Measurements from ENCODE around the gene RFX7. TPM values are rescaled to one million over a fixed set of nuclear protein-coding genes. Genes with fewer than 3 reads are reported as not detected.

RFX7 gene
- total and polyA plus RNA-seq, 2 experiments from 2014 or later: 5.9 to 11.6 TPM

GRCh38 chr15:56102441-56102840 lies 141.2 kb downstream of the RFX7 start:
- TF ChIP-seq CTCF (IDR thresholded peaks at IDR 0.05; ENCODE audit: low read depth, low read length): no peak
- no peak for DNase-seq (ENCODE audit: low read depth in 1 of 2, low spot score in 1 of 2)
- Histone ChIP-seq H3K36me3 (peaks cover 18% of the 10 kb centered on the region), H3K27me3 (no peaks in the 10 kb centered on the region), H3K27ac (no peak overlapping the region), H3K9me3 (ENCODE audit: low read depth) (no peaks in the 10 kb centered on the region), H3K4me1 (ENCODE audit: low read depth) (peaks cover 3% of the 10 kb centered on the region), H3K4me3 (no peak overlapping the region)

- Histone ChIP-seq H3K27ac (no peak overlapping the region), H3K4me1 (ENCODE audit: low read depth) (peaks cover 3% of the 10 kb centered on the region), H3K36me3 (peaks cover 44% of the 10 kb centered on the region), H3K9me3 (ENCODE audit: low read depth) (no peaks in the 10 kb centered on the region), H3K4me3 (no peak overlapping the region), H3K27me3 (no peaks in the 10 kb centered on the region)
- DNase-seq (ENCODE audit: low read depth in 1 of 2, low spot score in 1 of 2): peak in 1 of 2 donors; percentile 15
- no peak for TF ChIP-seq CTCF (IDR thresholded peaks at IDR 0.05; ENCODE audit: low read depth, low read length)
Observed at GRCh38 chr15:56099311-56099710, 144.4 kb downstream of the RFX7 start.

- no peaks in the 10 kb centered on the region for H3K9me3 ChIP-seq (ENCODE audit: low read depth)
- no peak for TF ChIP-seq CTCF (IDR thresholded peaks at IDR 0.05; ENCODE audit: low read depth, low read length)
- no peak overlapping the region for H3K27ac ChIP-seq
- no peaks in the 10 kb centered on the region for H3K27me3 ChIP-seq
- peaks cover 54% of the 10 kb centered on the region for H3K36me3 ChIP-seq
- H3K4me3 ChIP-seq: no peak overlapping the region
- DNase-seq (ENCODE audit: low read depth in 1 of 2, low spot score in 1 of 2): no peak
- peaks cover 3% of the 10 kb centered on the region for H3K4me1 ChIP-seq (ENCODE audit: low read depth)
Observed at GRCh38 chr15:56098195-56098863, 145.3 kb downstream of the RFX7 start.

GRCh38 chr15:56095406-56095805 lies 148.3 kb downstream of the RFX7 start:
- no peak for DNase-seq (ENCODE audit: low read depth in 1 of 2, low spot score in 1 of 2)
- Histone ChIP-seq H3K36me3 (peaks cover 45% of the 10 kb centered on the region), H3K9me3 (ENCODE audit: low read depth) (no peaks in the 10 kb centered on the region), H3K4me1 (ENCODE audit: low read depth) (peaks cover 3% of the 10 kb centered on the region), H3K4me3 (no peak overlapping the region), H3K27ac (peak overlapping the region; percentile 37), H3K27me3 (no peaks in the 10 kb centered on the region)
- TF ChIP-seq CTCF (IDR thresholded peaks at IDR 0.05; ENCODE audit: low read depth, low read length): no peak

GRCh38 chr15:56094171-56094570 lies 149.5 kb downstream of the RFX7 start:
- Histone ChIP-seq H3K9me3 (ENCODE audit: low read depth) (no peaks in the 10 kb centered on the region), H3K4me1 (ENCODE audit: low read depth) (no peaks in the 10 kb centered on the region), H3K36me3 (peaks cover 43% of the 10 kb centered on the region), H3K27me3 (no peaks in the 10 kb centered on the region), H3K4me3 (no peak overlapping the region), H3K27ac (no peak overlapping the region)
- no peak for TF ChIP-seq CTCF (IDR thresholded peaks at IDR 0.05; ENCODE audit: low read depth, low read length)
- DNase-seq (ENCODE audit: low read depth in 1 of 2, low spot score in 1 of 2): no peak
